ENCODE measurements around the gene LDLRAD2.

The LDLRAD2 gene, protein sequence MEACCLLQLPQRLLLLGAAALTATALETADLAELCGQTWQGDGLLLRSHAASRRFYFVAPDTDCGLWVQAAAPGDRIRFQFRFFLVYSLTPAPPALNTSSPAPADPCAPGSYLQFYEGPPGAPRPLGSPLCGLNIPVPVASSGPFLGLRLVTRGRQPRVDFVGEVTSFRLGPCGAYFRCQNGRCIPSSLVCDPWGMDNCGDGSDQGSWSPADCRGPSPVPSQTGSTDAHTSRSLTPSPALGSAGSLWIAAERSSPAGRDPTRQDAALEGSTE

DNA sequence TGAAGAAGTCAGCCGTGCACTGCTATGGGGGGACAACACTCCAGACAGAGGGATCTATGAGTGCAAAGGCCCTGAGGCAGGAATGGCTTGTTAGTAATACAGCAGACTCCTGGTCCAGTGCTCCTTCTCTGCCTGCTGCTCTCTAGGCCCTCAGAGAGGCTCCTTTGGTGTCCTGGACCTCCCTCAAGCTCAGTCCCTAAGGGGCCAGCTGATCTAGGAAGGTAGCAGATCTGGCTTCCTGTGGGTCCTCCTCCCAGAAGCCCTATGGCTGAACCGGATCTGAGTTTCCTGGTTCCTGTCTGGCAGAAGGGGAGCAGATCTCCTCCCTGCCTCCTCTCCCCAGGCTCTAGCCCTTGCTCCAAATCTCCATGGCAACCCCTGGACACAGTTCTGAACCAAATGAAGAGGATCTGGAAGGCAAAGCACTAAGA is at the start of gene LDLRAD2:
Gene LDLRAD2 (plus strand): TSS at position 391 of the 431 bp plus-strand sequence. CDS start 187 bp downstream, outside the sequence.
- no peaks in the 10 kb centered on the region for H3K27me3 ChIP-seq (ENCODE audit: low read depth, low read length)
- no peak within 1 kb of the TSS for H3K4me3 ChIP-seq (ENCODE audit: low read length)
- H3K9me3 ChIP-seq (ENCODE audit: insufficient read depth, low read length) = no peaks in the 10 kb centered on the region
- peaks cover 4% of the 10 kb centered on the region; the same call in 1 of the 2 replicates for H3K4me1 ChIP-seq (ENCODE audit: low read length)
- H2AFZ ChIP-seq (ENCODE audit: low read depth, low read length) = no peak within 1 kb of the TSS; the same call in 1 of the 2 replicates
- no peaks in the 10 kb centered on the region for H3K79me2 ChIP-seq (ENCODE audit: low read length)
- no peaks in the 10 kb centered on the region for H4K20me1 ChIP-seq (ENCODE audit: insufficient read depth, low read length)
- H3K36me3 ChIP-seq (replicated peaks; ENCODE audit: low read depth, low read length) = no peaks in the 10 kb centered on the region
- H3K27ac ChIP-seq (ENCODE audit: low read length) = no peak within 1 kb of the TSS
- H3K4me2 ChIP-seq (ENCODE audit: low read length) = no peak within 1 kb of the TSS
- no peak for TF ChIP-seq EZH2phosphoT487 (IDR thresholded peaks at IDR 0.05; ENCODE audit: low read depth)
- TF ChIP-seq, protein P1, sequence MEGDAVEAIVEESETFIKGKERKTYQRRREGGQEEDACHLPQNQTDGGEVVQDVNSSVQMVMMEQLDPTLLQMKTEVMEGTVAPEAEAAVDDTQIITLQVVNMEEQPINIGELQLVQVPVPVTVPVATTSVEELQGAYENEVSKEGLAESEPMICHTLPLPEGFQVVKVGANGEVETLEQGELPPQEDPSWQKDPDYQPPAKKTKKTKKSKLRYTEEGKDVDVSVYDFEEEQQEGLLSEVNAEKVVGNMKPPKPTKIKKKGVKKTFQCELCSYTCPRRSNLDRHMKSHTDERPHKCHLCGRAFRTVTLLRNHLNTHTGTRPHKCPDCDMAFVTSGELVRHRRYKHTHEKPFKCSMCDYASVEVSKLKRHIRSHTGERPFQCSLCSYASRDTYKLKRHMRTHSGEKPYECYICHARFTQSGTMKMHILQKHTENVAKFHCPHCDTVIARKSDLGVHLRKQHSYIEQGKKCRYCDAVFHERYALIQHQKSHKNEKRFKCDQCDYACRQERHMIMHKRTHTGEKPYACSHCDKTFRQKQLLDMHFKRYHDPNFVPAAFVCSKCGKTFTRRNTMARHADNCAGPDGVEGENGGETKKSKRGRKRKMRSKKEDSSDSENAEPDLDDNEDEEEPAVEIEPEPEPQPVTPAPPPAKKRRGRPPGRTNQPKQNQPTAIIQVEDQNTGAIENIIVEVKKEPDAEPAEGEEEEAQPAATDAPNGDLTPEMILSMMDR (IDR thresholded peaks at IDR 0.05; ENCODE audit: low read depth, low read length) = no peak
- no peak within 1 kb of the TSS for H3K9ac ChIP-seq (ENCODE audit: low read length)

DNA sequence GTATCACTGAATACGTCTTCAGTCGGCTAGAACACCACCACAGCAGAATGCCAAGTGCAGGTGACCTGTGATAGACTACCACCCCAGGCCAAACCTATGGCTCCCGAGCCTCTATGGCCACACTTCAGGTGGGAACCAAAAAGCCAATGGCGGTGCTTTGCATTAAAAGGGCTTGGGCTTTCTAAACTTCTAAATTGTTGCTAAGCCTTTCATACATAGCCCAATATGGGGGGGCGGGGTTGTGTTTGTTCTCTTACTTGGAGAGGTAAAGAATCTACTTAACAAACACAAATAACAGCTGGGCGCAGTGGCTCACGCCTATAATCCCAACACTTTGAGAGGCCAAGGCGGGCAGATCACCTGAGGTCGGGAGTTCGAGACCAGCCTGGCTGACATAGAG is 48.8 kb upstream of the LDLRAD2 start:
- Histone ChIP-seq H3K4me2 (ENCODE audit: low read length) (no peak overlapping the region), H3K36me3 (replicated peaks; ENCODE audit: low read depth, low read length) (no peaks in the 10 kb centered on the region), H3K27ac (ENCODE audit: low read length) (no peak overlapping the region), H3K4me1 (ENCODE audit: low read length) (peaks cover 29% of the 10 kb centered on the region), H3K79me2 (ENCODE audit: low read length) (peaks cover 100% of the 10 kb centered on the region), H4K20me1 (ENCODE audit: insufficient read depth, low read length) (peaks cover 93% of the 10 kb centered on the region), H3K9ac (ENCODE audit: low read length) (no peak overlapping the region), H2AFZ (ENCODE audit: low read depth, low read length) (no peak overlapping the region), H3K4me3 (ENCODE audit: low read length) (no peak overlapping the region), H3K27me3 (ENCODE audit: low read depth, low read length) (no peaks in the 10 kb centered on the region), H3K9me3 (ENCODE audit: insufficient read depth, low read length) (no peaks in the 10 kb centered on the region)
- TF ChIP-seq EZH2phosphoT487 (IDR thresholded peaks at IDR 0.05; ENCODE audit: low read depth) = no peak
- TF ChIP-seq, protein P1 (IDR thresholded peaks at IDR 0.05; ENCODE audit: low read depth, low read length) = no peak

DNA sequence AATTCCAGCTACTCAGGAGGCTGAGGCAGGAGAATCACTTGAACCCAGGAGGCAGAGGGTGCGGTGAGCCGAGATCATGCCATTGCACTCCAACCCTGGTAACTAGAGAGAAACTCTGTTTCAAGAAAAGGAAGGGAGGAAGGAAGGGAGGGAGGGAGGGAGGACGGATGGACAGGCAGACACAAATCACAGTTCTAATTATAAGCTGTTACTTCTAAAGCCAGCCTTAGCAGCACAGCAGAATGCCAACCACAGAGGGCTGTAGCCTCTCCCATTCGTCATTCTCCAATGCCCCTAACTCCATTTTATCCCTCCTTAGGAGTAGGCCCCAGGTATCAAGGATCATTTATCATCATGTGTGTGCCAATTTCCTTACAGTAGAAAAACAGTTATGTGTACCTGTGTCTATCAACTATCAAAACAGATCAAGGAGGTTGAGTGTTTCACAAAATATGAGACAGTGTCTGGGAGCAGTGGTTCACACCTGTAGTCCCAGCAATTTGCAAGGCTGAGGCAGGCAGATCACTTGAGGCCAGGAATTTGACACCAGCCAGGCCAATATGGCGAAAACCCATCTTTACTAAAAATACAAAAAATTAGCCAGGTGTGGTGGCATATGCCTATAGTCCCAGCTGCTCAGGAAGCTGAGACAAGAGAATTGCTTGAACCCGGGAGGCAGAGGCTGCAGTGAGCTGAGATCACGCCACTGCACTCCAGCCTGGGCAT is 48.2 kb upstream of the LDLRAD2 start:
- Histone ChIP-seq H3K36me3 (replicated peaks; ENCODE audit: low read depth, low read length) (no peaks in the 10 kb centered on the region), H3K4me3 (ENCODE audit: low read length) (no peak overlapping the region), H3K9me3 (ENCODE audit: insufficient read depth, low read length) (no peaks in the 10 kb centered on the region), H3K27ac (ENCODE audit: low read length) (no peak overlapping the region), H3K4me2 (ENCODE audit: low read length) (no peak overlapping the region), H3K27me3 (ENCODE audit: low read depth, low read length) (no peaks in the 10 kb centered on the region), H3K9ac (ENCODE audit: low read length) (no peak overlapping the region), H2AFZ (ENCODE audit: low read depth, low read length) (no peak overlapping the region), H3K79me2 (ENCODE audit: low read length) (peaks cover 100% of the 10 kb centered on the region), H4K20me1 (ENCODE audit: insufficient read depth, low read length) (peaks cover 93% of the 10 kb centered on the region), H3K4me1 (ENCODE audit: low read length) (peaks cover 29% of the 10 kb centered on the region)
- TF ChIP-seq, protein P1 (IDR thresholded peaks at IDR 0.05; ENCODE audit: low read depth, low read length) = no peak
- TF ChIP-seq EZH2phosphoT487 (IDR thresholded peaks at IDR 0.05; ENCODE audit: low read depth) = no peak

All from OCI-LY3 (cell line).